GM11168 (cell line): ENCODE results near the gene FOLH1.
"Not testable (repeated sequence)": the region's sequence is repeated elsewhere in the genome, so short reads cannot be mapped to it uniquely, and the experiment has no call there.

Experiments used
- in situ Hi-C: fragments of 300-500 bp; cut with MboI; formaldehyde crosslinking; loops from one replicate; pipeline ENCODE4 v1.12.0; 2022; ENCODE audit warnings: low sequenced_read_pairs; ENCODE audit not compliant: unreplicated experiment

FOLH1 gene

DNA sequence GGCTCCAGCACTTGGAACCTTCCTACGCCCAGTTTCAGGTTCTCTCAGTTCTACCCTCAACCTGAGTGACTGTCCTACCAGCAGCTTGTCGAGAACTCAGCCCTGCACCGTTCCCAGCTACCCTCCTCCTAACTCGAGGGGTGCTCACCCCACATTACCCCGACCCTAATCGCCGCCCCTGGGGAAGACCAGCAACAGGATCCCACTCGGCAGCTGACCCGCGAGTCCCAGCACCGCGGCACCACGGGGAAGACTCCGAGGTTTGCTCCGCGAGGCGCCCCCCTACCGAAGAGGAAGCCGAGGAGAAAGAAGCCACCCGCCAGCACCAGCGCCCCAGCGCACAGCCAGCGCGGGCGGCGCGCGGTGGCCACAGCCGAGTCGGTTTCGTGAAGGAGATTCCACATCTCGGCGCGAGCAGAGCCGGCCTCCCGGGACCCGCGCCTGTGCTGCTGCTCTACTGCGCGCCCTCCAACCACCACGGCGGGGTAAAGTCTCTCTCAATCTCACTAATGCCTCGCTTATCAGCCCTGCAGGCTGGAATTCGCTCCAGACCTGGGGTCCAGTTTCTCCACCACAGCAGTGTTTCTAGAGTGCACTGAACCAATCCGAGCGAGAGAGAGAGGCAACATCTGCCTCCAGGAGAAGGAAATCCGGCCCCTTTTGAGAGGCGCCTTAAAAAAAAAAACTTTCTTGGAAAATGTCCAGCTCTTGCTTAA lies at the start of gene FOLH1:
TSS of gene FOLH1 (minus strand) at position 597 of the 716 bp plus-strand sequence. CDS start at position 404, 193 bp downstream.
- in situ Hi-C loops, result no loop called here

GRCh38 chr11:49255148-49255547 lies 46.7 kb upstream of the FOLH1 start:
- in situ Hi-C loops, result not testable (repeated sequence)

GRCh38 chr11:49251212-49251611 lies 42.8 kb upstream of the FOLH1 start:
- in situ Hi-C loops, result not testable (repeated sequence)

DNA sequence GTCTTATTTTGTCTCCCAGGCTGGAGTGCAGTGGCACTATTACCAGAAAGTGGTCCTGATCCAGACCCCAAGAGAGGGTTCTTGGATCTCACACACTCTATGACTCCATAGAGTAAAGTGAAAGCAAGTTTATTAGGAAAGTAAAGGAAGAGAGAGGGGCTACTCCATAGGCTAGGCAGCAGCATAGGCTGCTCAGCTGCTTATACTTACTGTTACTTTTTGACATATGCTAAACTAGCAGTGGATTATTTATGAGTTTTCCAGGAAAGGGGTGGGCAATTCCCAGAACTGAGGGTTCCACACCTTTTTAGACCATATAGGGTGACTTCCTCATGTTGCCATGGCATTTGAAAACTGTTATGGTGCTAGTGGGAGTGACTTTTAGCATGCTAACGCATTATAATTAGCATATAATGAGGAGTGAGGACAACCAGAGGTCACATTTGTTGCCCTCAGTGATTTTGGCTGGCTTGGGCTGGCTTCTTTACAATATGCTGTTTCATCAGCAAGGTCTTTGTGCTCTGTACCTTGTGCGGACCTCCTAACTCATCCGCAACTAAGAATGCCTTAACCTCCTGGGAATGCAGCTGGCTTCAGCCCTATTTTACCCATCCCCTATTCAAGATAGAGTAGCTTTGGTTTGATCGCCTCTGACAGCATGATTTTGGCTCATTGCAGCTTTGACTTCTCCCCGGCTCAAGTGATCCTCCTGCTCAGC lies 42.2 kb upstream of the FOLH1 start:
- in situ Hi-C loops, result not testable (repeated sequence)

DNA sequence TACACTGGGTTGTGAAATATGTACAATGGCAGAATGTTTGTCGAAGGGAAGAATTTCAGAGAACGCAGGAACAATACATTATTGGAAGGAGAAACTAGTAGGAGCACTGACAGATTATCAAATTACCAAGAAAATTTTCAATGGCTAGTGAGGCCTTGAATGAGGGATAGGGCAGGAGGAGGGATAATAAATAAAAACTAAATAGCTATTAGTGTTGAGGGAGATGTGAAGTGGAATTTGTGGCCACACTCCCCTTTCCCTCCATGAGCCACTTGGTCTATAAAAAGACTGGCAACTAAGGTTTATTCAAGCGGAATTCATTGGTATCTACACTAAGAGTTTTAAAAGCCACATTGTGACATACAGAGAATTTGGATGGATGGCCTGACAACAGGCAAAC lies 41.0 kb upstream of the FOLH1 start:
- in situ Hi-C loops, result not testable (repeated sequence)

GRCh38 chr11:49233685-49234084 lies 25.3 kb upstream of the FOLH1 start:
- in situ Hi-C loops, result not testable (repeated sequence)

DNA sequence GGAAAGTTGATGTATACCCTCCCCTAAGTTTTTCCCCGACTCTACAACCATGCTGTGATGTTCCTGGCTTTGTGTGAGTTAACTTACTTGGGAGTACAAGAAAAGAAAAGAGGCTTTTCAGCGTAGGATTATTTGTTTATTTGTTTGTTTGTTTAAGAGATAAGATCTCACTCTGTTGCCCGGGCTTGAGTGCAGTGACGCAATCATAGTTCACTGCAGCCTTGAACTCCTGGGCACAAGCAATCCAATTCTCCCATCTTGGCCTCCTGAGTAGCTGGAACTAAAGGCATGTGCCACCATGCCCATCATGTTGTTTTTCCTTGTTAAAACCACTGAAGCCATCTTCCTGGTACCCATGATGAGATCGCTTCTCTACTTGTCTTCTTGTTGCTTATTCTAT lies 24.6 kb upstream of the FOLH1 start:
- in situ Hi-C loops, result not testable (repeated sequence)

DNA sequence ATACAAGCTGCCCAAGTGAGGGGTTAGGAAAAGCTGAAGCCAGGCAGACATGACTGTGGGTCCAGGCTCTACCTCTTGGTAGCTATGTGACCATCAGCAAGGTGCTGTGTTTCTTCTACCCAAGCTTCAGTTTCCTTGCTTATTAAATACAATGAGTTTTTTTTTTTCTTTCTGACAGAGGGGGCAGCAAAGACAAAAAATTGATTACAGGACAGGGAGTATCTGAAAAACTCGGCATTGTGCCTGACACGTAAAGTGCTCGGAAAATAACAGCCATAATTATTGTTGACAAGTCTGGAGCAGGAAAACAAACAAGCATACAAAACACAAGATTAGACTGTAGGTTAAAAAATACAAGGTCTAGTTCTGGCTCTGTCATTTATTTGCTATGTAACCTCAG lies 23.3 kb upstream of the FOLH1 start:
- in situ Hi-C loops, result not testable (repeated sequence)

GRCh38 chr11:49230534-49230933 lies 22.1 kb upstream of the FOLH1 start:
- in situ Hi-C loops, result not testable (repeated sequence)

DNA sequence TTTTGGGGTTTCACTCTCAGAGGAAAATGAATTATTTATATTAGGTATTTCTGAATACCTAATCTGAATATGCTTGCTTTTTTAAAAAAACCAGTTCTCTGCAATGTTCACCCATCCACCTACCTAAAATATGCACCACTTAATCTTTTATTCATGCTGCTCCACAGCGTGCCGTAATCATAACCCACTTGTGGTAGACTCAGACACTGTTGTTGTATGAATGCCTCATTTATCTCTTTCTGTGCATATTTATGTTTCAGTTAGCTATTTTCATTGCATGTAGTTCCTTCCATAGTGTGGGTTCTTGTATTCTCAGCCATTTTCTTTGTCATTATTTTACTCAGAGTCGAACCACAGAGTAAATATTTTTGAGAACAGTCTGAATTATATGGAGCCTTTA lies 21.6 kb upstream of the FOLH1 start:
- in situ Hi-C loops, result not testable (repeated sequence)

DNA sequence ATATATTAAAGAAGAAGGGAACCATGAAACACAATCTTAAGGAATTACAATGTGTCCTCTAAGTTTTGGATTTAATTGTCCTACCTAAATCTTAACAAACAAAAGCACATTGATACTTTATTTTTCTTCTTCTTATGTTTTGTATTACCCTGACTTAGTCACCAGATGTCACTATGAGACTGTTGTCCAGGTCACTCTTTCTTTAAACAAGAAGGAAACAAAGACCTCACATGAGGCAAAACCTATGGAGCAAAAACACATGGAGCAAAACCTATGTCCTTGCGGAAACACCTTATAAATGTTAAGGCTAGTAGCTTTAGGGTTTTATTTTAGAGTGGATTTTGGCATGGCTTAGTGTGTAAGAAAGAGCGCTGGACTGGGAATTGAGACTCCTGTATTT lies 20.7 kb upstream of the FOLH1 start:
- in situ Hi-C loops, result not testable (repeated sequence)

- in situ Hi-C loops, result not testable (repeated sequence)
These were observed 16.9 kb upstream of the FOLH1 start for GRCh38 chr11:49225255-49225785.

DNA sequence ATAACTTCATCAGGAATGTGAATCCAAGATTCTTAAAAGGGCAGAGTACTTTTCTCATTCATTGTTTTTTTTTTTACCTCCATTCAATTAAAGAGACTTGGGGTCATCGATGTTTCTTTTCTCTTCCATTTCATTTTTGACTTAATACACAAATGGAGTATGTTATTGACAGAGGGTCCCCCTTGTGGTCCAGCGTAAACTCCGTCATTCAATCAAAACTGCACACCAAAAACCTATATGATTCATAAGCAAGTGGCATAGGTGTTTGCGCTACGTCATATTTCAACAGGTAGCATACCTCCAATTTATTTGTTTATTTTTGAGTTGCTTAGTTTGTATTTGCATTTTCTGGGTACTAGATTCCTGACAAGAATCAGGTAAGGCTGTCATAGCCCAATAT lies 12.7 kb upstream of the FOLH1 start:
- in situ Hi-C loops, result no loop called here

- in situ Hi-C loops, result no loop called here
These were observed 4.7 kb upstream of the FOLH1 start for GRCh38 chr11:49213026-49213560.

DNA sequence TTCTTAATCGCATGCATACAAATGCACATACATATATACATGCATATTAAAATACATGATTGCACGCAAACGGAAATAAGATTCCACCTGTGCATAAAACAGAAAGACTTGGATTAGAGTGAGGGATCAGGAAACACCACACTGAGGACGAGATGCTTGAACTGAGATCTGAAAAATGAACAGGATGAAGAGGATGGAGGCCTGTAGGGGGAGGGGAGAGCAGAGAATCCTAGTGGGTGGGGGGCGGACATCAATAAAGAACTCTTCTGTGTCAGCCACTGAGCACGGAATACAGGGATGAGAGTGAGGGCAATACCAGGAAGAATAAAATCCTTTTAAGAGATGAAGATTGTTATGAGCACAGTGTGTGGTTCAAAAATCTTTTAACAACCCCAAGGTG lies 1.4 kb downstream of the FOLH1 start:
- in situ Hi-C loops, result not testable (repeated sequence)

- in situ Hi-C loops, result no loop called here
These were observed 6.0 kb downstream of the FOLH1 start for GRCh38 chr11:49202287-49202976.

GRCh38 chr11:49196775-49197174 lies 11.6 kb downstream of the FOLH1 start:
- in situ Hi-C loops, result not testable (repeated sequence)

- in situ Hi-C loops, result not testable (repeated sequence)
These were observed 12.4 kb downstream of the FOLH1 start for GRCh38 chr11:49196002-49196401.

DNA sequence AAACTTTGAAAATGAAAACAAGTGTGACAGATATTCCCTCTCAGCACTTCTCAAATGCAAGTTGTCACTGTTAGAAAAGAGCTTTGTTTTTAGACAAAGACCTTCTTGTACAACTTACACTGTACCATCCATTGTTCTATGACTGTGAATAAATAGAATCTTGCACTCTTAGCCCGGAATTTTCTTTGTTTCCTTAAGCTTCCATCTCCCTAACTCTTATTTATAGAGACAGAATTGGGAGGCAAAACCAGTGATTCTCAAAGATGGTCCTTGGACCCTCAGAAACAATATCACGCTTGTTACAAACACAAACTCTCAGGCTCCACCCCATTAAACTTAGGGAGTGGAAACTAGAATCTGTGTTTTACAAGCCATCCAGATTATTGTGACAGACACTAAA lies 18.1 kb downstream of the FOLH1 start:
- in situ Hi-C loops, result not testable (repeated sequence)

DNA sequence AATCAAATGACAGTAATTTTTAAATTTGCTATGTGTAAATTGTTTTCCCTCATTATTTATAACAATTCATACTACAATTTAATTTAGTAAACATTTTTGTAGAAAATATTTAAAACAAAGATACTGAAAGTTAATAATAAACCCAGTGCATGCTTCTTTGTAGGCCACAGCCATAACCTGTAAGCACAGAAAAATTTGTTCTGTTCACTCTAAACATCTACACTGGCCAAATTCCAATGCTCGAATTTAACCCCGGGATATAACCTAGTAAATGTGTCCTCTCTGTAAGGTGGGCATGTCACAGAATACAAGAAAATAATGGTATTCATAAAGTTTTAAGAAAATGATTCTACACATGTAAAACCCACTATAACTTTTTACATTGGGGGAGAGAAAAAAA lies 22.2 kb downstream of the FOLH1 start:
- in situ Hi-C loops, result not testable (repeated sequence)

GRCh38 chr11:49185597-49185996 lies 22.8 kb downstream of the FOLH1 start:
- in situ Hi-C loops, result not testable (repeated sequence)
